ENCODE measurements around the gene B3GNT7. TPM values are rescaled to one million over a fixed set of nuclear protein-coding genes. Genes with fewer than 3 reads are reported as not detected.

B3GNT7 gene
- total and polyA plus RNA-seq, 2 experiments from 2014 or later, result 44.2 to 89.4 TPM

DNA sequence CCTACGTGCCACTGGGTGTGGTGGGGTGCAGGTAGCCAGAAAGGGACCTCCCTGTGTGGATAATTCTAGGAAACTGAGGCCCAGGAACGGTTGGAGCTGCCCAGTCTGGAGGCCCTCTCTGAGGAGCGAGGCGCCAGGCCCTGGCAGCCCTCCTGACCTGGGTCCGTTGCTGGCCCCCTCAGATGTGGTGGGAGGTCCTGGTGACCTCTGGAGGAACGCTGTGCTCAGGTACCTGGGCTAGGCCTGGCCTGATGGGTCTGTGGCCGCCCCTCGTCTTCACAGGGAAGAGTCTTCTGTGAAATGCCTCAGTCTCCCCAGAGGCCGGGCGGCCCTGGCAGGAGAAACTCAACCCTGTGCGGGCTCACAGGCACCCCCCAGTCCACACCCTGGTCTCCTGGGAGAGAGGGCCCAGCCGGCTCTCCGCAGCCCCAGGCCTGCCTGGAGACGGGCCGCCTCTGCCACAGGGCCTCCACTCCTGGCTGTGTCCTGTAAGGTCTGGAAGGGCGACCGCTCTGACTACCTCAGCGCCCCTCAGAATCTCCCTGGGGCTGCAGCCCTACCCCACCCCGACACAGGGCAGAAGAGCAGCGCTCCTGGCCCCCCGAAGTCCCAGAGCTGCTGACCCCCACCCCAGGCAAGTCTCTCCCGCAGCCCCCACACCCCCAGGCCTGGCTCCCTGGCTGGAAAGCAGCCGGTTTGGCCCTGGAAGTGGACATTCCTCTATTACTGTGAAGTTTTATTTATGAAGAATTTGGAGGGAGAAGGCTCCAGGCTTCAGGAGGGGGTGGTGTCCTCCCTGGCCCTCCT lies 3.7 kb downstream of the B3GNT7 start:
- no peak overlapping the region for H3K4me3 ChIP-seq
- no peak overlapping the region for H2AFZ ChIP-seq
- peaks cover 5% of the 10 kb centered on the region for H3F3A ChIP-seq (replicated peaks; ENCODE audit: low read depth)
- no peaks in the 10 kb centered on the region for H4K20me1 ChIP-seq (replicated peaks; ENCODE audit: insufficient read depth)
- H3K79me2 ChIP-seq (replicated peaks; ENCODE audit: insufficient read depth), result peaks cover 17% of the 10 kb centered on the region
- TF ChIP-seq, protein P1, sequence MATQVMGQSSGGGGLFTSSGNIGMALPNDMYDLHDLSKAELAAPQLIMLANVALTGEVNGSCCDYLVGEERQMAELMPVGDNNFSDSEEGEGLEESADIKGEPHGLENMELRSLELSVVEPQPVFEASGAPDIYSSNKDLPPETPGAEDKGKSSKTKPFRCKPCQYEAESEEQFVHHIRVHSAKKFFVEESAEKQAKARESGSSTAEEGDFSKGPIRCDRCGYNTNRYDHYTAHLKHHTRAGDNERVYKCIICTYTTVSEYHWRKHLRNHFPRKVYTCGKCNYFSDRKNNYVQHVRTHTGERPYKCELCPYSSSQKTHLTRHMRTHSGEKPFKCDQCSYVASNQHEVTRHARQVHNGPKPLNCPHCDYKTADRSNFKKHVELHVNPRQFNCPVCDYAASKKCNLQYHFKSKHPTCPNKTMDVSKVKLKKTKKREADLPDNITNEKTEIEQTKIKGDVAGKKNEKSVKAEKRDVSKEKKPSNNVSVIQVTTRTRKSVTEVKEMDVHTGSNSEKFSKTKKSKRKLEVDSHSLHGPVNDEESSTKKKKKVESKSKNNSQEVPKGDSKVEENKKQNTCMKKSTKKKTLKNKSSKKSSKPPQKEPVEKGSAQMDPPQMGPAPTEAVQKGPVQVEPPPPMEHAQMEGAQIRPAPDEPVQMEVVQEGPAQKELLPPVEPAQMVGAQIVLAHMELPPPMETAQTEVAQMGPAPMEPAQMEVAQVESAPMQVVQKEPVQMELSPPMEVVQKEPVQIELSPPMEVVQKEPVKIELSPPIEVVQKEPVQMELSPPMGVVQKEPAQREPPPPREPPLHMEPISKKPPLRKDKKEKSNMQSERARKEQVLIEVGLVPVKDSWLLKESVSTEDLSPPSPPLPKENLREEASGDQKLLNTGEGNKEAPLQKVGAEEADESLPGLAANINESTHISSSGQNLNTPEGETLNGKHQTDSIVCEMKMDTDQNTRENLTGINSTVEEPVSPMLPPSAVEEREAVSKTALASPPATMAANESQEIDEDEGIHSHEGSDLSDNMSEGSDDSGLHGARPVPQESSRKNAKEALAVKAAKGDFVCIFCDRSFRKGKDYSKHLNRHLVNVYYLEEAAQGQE (IDR thresholded peaks at IDR 0.05; ENCODE audit: unreplicated experiment), result no peak
- TF ChIP-seq EZH2phosphoT487 (IDR thresholded peaks at IDR 0.05; ENCODE audit: unreplicated experiment), result no peak
- TF ChIP-seq, protein P2, sequence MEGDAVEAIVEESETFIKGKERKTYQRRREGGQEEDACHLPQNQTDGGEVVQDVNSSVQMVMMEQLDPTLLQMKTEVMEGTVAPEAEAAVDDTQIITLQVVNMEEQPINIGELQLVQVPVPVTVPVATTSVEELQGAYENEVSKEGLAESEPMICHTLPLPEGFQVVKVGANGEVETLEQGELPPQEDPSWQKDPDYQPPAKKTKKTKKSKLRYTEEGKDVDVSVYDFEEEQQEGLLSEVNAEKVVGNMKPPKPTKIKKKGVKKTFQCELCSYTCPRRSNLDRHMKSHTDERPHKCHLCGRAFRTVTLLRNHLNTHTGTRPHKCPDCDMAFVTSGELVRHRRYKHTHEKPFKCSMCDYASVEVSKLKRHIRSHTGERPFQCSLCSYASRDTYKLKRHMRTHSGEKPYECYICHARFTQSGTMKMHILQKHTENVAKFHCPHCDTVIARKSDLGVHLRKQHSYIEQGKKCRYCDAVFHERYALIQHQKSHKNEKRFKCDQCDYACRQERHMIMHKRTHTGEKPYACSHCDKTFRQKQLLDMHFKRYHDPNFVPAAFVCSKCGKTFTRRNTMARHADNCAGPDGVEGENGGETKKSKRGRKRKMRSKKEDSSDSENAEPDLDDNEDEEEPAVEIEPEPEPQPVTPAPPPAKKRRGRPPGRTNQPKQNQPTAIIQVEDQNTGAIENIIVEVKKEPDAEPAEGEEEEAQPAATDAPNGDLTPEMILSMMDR (conservative IDR thresholded peaks at IDR 0.05; ENCODE audit: low read depth in 2 of 2), result no peak
- TF ChIP-seq POLR2AphosphoS5 (IDR thresholded peaks at IDR 0.05; ENCODE audit: low read depth), result no peak
- no peak for TF ChIP-seq ZNF331 (CRISPR knock-in tag; IDR thresholded peaks at IDR 0.05; ENCODE audit: low read depth)
- TF ChIP-seq EZH2 (IDR thresholded peaks at IDR 0.05; ENCODE audit: low read depth, unreplicated experiment), result no peak
- TF ChIP-seq JUNB (IDR thresholded peaks at IDR 0.05; ENCODE audit: unreplicated experiment), result no peak
- TF ChIP-seq ETS1 (IDR thresholded peaks at IDR 0.05), result no peak
- TF ChIP-seq ZNF114 (CRISPR knock-in tag; IDR thresholded peaks at IDR 0.05), result no peak
- TF ChIP-seq, protein P3, sequence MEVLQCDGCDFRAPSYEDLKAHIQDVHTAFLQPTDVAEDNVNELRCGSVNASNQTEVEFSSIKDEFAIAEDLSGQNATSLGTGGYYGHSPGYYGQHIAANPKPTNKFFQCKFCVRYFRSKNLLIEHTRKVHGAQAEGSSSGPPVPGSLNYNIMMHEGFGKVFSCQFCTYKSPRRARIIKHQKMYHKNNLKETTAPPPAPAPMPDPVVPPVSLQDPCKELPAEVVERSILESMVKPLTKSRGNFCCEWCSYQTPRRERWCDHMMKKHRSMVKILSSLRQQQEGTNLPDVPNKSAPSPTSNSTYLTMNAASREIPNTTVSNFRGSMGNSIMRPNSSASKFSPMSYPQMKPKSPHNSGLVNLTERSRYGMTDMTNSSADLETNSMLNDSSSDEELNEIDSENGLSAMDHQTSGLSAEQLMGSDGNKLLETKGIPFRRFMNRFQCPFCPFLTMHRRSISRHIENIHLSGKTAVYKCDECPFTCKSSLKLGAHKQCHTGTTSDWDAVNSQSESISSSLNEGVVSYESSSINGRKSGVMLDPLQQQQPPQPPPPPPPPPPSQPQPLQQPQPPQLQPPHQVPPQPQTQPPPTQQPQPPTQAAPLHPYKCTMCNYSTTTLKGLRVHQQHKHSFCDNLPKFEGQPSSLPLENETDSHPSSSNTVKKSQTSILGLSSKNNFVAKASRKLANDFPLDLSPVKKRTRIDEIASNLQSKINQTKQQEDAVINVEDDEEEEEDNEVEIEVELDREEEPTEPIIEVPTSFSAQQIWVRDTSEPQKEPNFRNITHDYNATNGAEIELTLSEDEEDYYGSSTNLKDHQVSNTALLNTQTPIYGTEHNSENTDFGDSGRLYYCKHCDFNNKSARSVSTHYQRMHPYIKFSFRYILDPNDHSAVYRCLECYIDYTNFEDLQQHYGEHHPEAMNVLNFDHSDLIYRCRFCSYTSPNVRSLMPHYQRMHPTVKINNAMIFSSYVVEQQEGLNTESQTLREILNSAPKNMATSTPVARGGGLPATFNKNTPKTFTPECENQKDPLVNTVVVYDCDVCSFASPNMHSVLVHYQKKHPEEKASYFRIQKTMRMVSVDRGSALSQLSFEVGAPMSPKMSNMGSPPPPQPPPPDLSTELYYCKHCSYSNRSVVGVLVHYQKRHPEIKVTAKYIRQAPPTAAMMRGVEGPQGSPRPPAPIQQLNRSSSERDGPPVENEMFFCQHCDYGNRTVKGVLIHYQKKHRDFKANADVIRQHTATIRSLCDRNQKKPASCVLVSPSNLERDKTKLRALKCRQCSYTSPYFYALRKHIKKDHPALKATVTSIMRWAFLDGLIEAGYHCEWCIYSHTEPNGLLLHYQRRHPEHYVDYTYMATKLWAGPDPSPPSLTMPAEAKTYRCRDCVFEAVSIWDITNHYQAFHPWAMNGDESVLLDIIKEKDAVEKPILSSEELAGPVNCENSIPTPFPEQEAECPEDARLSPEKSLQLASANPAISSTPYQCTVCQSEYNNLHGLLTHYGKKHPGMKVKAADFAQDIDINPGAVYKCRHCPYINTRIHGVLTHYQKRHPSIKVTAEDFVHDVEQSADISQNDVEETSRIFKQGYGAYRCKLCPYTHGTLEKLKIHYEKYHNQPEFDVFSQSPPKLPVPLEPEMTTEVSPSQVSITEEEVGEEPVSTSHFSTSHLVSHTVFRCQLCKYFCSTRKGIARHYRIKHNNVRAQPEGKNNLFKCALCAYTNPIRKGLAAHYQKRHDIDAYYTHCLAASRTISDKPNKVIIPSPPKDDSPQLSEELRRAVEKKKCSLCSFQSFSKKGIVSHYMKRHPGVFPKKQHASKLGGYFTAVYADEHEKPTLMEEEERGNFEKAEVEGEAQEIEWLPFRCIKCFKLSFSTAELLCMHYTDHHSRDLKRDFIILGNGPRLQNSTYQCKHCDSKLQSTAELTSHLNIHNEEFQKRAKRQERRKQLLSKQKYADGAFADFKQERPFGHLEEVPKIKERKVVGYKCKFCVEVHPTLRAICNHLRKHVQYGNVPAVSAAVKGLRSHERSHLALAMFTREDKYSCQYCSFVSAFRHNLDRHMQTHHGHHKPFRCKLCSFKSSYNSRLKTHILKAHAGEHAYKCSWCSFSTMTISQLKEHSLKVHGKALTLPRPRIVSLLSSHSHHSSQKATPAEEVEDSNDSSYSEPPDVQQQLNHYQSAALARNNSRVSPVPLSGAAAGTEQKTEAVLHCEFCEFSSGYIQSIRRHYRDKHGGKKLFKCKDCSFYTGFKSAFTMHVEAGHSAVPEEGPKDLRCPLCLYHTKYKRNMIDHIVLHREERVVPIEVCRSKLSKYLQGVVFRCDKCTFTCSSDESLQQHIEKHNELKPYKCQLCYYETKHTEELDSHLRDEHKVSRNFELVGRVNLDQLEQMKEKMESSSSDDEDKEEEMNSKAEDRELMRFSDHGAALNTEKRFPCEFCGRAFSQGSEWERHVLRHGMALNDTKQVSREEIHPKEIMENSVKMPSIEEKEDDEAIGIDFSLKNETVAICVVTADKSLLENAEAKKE (CRISPR knock-in tag; IDR thresholded peaks at IDR 0.05), result no peak
- TF ChIP-seq STAT1 (IDR thresholded peaks at IDR 0.05; ENCODE audit: unreplicated experiment), result no peak
- TF ChIP-seq CREB1 (CRISPR knock-in tag; IDR thresholded peaks at IDR 0.05; ENCODE audit: low read depth), result no peak
- TF ChIP-seq NANOG (IDR thresholded peaks at IDR 0.05; ENCODE audit: borderline replicate concordance), result no peak
- Mint-ChIP-seq H3K27ac (no peak overlapping the region), H3K4me1 (peaks cover 64% of the 10 kb centered on the region), H3K36me3 (ENCODE audit: low read depth) (peaks cover 37% of the 10 kb centered on the region), H3K9me3 (no peaks in the 10 kb centered on the region), H3K4me3 (no peak overlapping the region), H3K27me3 (ENCODE audit: insufficient read depth, low read depth, poor library complexity) (peaks cover 17% of the 10 kb centered on the region)
- no peak overlapping the region for H3K27ac ChIP-seq (ENCODE audit: low read depth)
- DNase-seq (ENCODE audit: low spot score), result no peak
- no peak overlapping the region for H3K4me2 ChIP-seq
- no peak for ATAC-seq
- no peaks in the 10 kb centered on the region for H3K36me3 ChIP-seq (ENCODE audit: insufficient read depth)
- no peaks in the 10 kb centered on the region for H3K9me2 ChIP-seq (ENCODE audit: insufficient read depth)
- H3K27me3 ChIP-seq (ENCODE audit: insufficient read depth), result no peaks in the 10 kb centered on the region
- H3K4me1 ChIP-seq (ENCODE audit: insufficient read depth), result peaks cover 22% of the 10 kb centered on the region; the same call in 1 of the 2 replicates
